Measurements from ENCODE around the gene LGALS3BP.
"Not testable (repeated sequence)": the region's sequence is repeated elsewhere in the genome, so short reads cannot be mapped to it uniquely, and the experiment has no call there.

Gene LGALS3BP

DNA sequence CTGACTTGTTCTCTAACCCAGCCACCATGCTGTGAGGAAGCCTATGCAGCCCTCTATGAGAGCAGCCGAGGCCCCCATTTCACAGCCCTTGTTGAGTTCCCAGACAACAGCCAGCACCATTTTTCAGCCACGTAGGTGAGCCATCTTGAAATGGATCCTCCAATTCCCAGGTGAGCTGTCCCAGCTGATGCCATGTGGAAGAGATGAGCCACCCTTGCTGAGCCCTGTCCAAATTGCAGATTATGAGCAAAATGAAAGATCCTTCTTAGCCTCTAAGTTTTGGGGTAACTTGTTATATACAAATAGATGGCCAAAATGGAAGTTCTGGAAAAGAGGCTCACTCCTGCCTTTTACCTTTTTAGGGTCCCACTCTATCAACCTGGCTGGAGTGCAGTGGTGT lies 28.9 kb downstream of the LGALS3BP start:
- TF ChIP-seq CTCF (IDR thresholded peaks at IDR 0.05; ENCODE audit: low read length, missing control alignments), result no peak
- no peak for DNase-seq (ENCODE audit: low read depth)
- H3K4me3 ChIP-seq (replicated peaks; ENCODE audit: low read depth, low read length), result no peak overlapping the region

DNA sequence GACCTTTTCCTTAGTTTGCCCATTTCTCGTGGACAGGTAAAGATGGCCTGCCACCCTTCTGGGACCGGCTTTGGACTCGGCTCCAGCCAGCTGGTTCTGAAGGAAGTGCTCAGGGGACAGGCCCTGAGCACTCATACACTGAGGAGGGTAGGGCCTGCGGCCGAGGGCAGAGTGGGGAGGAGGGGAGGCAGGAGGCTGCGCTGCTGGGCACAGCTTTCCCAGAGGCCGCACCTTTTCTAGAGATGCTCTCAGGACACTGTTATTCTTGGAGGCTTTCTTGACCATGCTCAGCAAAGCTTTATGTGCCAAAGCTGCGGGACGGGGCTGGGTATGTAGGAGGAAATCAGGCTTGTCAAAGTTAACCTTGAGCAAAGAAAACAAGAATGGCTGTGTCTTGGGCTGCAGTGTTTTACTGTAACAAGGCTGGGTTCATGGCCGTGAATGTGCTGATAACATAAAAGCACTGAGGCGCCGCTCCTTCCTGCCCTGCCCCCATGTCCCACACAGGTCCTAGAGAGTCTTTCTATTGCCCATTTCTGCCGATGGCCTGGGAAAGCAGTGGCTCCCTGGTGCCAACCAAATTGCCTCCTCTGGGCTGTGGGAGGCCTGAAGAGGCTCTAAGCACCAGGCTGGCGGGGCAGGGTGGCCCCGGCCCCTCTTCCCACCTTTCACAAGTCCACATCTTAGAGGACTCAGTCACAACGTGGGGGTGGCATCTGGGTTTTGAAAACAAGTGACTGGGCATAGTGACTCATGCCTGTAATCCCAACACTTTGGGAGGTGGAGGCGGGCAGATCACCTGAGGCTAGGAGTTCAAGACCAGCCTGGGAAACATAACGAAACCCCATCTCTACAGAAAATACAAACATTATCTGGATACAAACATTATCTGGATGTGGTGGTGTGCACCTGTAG lies 32.2 kb downstream of the LGALS3BP start:
- no peak for DNase-seq (ENCODE audit: low read depth)
- TF ChIP-seq CTCF (IDR thresholded peaks at IDR 0.05; ENCODE audit: low read length, missing control alignments), result no peak
- H3K4me3 ChIP-seq (replicated peaks; ENCODE audit: low read depth, low read length), result no peak overlapping the region

DNA sequence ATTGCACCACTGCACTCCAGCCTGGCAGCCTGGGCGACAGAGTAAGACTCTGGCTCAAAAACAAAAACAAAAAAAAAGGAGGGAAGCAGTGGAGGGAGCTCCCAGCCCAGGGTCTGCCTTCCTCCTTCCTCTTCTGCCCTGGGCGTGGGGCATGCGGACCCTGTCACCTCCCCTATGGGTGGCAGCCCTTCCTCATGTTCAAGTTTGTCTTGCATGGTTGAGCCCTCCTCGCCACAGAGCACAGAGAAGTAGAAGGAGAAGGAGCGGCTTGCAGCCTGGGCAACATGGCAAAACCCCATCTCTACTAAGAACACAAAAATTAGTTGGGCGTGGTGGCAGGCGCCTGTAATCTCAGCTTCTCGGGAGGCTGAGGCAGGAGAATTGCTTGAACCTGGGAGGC lies 33.1 kb downstream of the LGALS3BP start:
- TF ChIP-seq CTCF (IDR thresholded peaks at IDR 0.05; ENCODE audit: low read length, missing control alignments), result no peak
- H3K4me3 ChIP-seq (replicated peaks; ENCODE audit: low read depth, low read length), result no peak overlapping the region
- no peak for DNase-seq (ENCODE audit: low read depth)

DNA sequence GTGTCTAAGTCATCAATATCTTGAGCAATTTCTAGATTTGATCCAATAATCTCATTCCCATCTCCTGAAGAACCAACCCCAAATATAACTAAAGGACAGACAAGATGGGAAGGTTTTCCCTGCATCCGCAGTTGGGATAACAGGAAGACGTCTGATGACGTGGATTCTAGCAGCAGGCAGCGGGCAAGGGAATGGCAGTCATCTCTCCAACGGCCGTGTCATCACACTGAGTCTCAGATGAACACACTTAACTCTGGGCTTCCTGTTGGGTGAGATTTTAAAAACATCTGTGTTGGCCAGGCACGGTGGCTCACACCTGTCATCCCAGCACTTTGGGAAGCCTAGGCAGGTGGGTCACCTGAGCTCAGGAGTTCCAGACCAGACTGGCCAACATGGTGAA lies 33.6 kb downstream of the LGALS3BP start:
- DNase-seq (ENCODE audit: low read depth), result no peak
- H3K4me3 ChIP-seq (replicated peaks; ENCODE audit: low read depth, low read length), result no peak overlapping the region
- TF ChIP-seq CTCF (IDR thresholded peaks at IDR 0.05; ENCODE audit: low read length, missing control alignments), result no peak

- not testable (repeated sequence) for DNase-seq (ENCODE audit: low read depth); H3K4me3 ChIP-seq (replicated peaks; ENCODE audit: low read depth, low read length)
These were observed 34.3 kb downstream of the LGALS3BP start for GRCh38 chr17:78945455-78945854.

DNA sequence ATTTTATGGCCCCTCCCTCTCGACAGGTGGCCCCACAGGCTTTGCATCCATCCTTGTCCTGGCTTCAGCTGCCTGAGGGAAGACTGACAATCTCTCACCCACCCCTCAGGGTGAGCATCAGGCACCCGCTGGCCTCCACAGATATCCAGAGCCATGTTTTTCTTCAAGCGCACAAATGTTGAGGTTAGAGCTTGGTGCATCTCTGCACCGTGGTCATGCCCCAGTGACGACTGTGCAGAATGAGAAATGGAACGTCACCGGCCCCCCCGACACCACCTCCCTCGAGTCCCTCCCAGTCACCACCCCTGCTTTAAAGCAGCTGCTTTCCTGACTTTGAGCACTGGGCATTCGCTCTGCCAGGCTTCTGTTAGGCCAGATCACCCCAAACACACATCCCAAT lies 34.8 kb downstream of the LGALS3BP start:
- DNase-seq (ENCODE audit: low read depth), result no peak
- no peak for TF ChIP-seq CTCF (IDR thresholded peaks at IDR 0.05; ENCODE audit: low read length, missing control alignments)
- no peak overlapping the region for H3K4me3 ChIP-seq (replicated peaks; ENCODE audit: low read depth, low read length)

GRCh38 chr17:78944026-78944425 lies 35.7 kb downstream of the LGALS3BP start:
- no peak overlapping the region for H3K4me3 ChIP-seq (replicated peaks; ENCODE audit: low read depth, low read length)
- TF ChIP-seq CTCF (IDR thresholded peaks at IDR 0.05; ENCODE audit: low read length, missing control alignments), result no peak
- DNase-seq (ENCODE audit: low read depth), result no peak
